HepG2 (cell line): ENCODE data around the gene METTL5. TPM values are rescaled to one million over a fixed set of nuclear protein-coding genes. Genes with fewer than 3 reads are reported as not detected.

Experiments
- GTF3A ChIP-seq: sonication (generic); formaldehyde crosslinking; conservative IDR thresholded peaks from 2 replicates; pipeline ENCODE4 v1.4.0; 2020; ENCODE audit warnings: mild to moderate bottlenecking, missing genetic modification reagents
- HOXA3 ChIP-seq: sonication (generic); formaldehyde crosslinking; IDR thresholded peaks from 2 replicates; pipeline ENCODE4 v1.5.0; 2020; ENCODE audit warnings: missing genetic modification reagents
- JUND ChIP-seq: sonication (generic); formaldehyde crosslinking; IDR thresholded peaks from 2 replicates; pipeline ENCODE4 v1.8.0; 2022; ENCODE audit warnings: mild to moderate bottlenecking, missing genetic modification reagents
- KDM6A ChIP-seq: IDR thresholded peaks from 2 replicates; pipeline ENCODE4 v1.6.1; 2016; ENCODE audit warnings: low read depth
- MEF2D ChIP-seq: sonication (generic); formaldehyde crosslinking; IDR thresholded peaks from 2 replicates; pipeline ENCODE4 v1.5.1; 2020; ENCODE audit warnings: mild to moderate bottlenecking, missing genetic modification reagents
- NKX3-1 ChIP-seq: sonication (generic); formaldehyde crosslinking; IDR thresholded peaks from 2 replicates; pipeline ENCODE4 v1.5.0; 2020; ENCODE audit warnings: missing genetic modification reagents
- NR3C1 ChIP-seq: sonication (generic); formaldehyde crosslinking; IDR thresholded peaks from 2 replicates; pipeline ENCODE4 v1.4.0; 2020; ENCODE audit warnings: missing genetic modification reagents
- PAF1 ChIP-seq: IDR thresholded peaks from 2 replicates; pipeline ENCODE4 v1.6.1; 2016; ENCODE audit warnings: missing genetic modification reagents, missing compliant biosample characterization
- RFXAP ChIP-seq: sonication (generic); formaldehyde crosslinking; IDR thresholded peaks from 2 replicates; pipeline ENCODE4 v1.4.0; 2020; ENCODE audit warnings: missing genetic modification reagents, borderline replicate concordance
- RORA ChIP-seq: sonication (generic); formaldehyde crosslinking; IDR thresholded peaks from 2 replicates; pipeline ENCODE4 v1.5.0; 2020; ENCODE audit warnings: mild to moderate bottlenecking, missing genetic modification reagents, moderate library complexity
- ZFP36 ChIP-seq: fragments of 150-350 bp; IDR thresholded peaks from 2 replicates; pipeline ENCODE4 v1.6.1; 2018; ENCODE audit warnings: borderline replicate concordance, low read length, low read depth; ENCODE audit not compliant: partially characterized antibody
- ZNF329 ChIP-seq: sonication (generic); formaldehyde crosslinking; IDR thresholded peaks from 2 replicates; pipeline ENCODE4 v1.9.0; 2021; ENCODE audit warnings: low read depth, mild to moderate bottlenecking, missing genetic modification reagents
- ZNF530 ChIP-seq: sonication (generic); formaldehyde crosslinking; IDR thresholded peaks from 2 replicates; pipeline ENCODE4 v1.5.0; 2020; ENCODE audit warnings: low read depth, mild to moderate bottlenecking, missing genetic modification reagents
- ZNF607 ChIP-seq: sonication (generic); formaldehyde crosslinking; IDR thresholded peaks from 2 replicates; pipeline ENCODE4 v1.5.1; 2020; ENCODE audit warnings: missing genetic modification reagents, mild to moderate bottlenecking, borderline replicate concordance
- polyA plus RNA-seq, 8 experiments: library from polyadenylated mRNA; depleted of rRNA in 3 of 8; stranded (reverse) in 7 of 8; unstranded in 1 of 8; fragments of >200 nt; fragmentation: Illumina TruSeq in 4 of 8; extraction: Trizol in 4 of 8; gene quantifications; 2 replicates each; pipeline versions ENCODE4 v1.2.1 to v1.2.3, GENCODE V29; 2011 to 2016; ENCODE audit warnings: low read depth in 4 of 8, missing spikeins in 1 of 8, mixed read lengths in 1 of 8; ENCODE audit not compliant: insufficient read depth in 1 of 8
- total RNA-seq, 5 experiments: library from RNA; depleted of rRNA; stranded (reverse); fragments of >200 nt; fragmentation: Illumina TruSeq; extraction: Trizol; gene quantifications; 2 replicates each; pipeline ENCODE4 v1.2.3, GENCODE V29; 2016; ENCODE audit warnings: low read depth in 1 of 5
- TF ChIP-seq, protein P1 (sequence below): sonication (generic); formaldehyde crosslinking; IDR thresholded peaks from 2 replicates; pipeline ENCODE4 v1.4.0; 2020; ENCODE audit warnings: mild to moderate bottlenecking, missing genetic modification reagents
- TF ChIP-seq, protein P2 (sequence below): sonication (generic); formaldehyde crosslinking; IDR thresholded peaks from 2 replicates; pipeline ENCODE4 v1.4.0; 2020; ENCODE audit warnings: missing genetic modification reagents, mild to moderate bottlenecking, borderline replicate concordance
- TF ChIP-seq, protein P3 (sequence below): IDR thresholded peaks from 2 replicates; pipeline ENCODE4 v1.6.1; 2016; ENCODE audit warnings: low read depth, control low read depth
- TF ChIP-seq, protein P4 (sequence below): sonication (generic); formaldehyde crosslinking; IDR thresholded peaks from 2 replicates; pipeline ENCODE4 v1.9.0; 2021; ENCODE audit warnings: missing genetic modification reagents, mild to moderate bottlenecking, borderline replicate concordance
- TF ChIP-seq, protein P5 (sequence below): sonication (generic); formaldehyde crosslinking; IDR thresholded peaks from 2 replicates; pipeline ENCODE4 v1.4.0; 2020; ENCODE audit warnings: missing genetic modification reagents

Gene METTL5
- total and polyA plus RNA-seq, 2 of the 13 experiments (the other 11 are each of a cell fraction or from before 2014, with no cell fraction given), result 50.7 to 95.1 TPM

DNA sequence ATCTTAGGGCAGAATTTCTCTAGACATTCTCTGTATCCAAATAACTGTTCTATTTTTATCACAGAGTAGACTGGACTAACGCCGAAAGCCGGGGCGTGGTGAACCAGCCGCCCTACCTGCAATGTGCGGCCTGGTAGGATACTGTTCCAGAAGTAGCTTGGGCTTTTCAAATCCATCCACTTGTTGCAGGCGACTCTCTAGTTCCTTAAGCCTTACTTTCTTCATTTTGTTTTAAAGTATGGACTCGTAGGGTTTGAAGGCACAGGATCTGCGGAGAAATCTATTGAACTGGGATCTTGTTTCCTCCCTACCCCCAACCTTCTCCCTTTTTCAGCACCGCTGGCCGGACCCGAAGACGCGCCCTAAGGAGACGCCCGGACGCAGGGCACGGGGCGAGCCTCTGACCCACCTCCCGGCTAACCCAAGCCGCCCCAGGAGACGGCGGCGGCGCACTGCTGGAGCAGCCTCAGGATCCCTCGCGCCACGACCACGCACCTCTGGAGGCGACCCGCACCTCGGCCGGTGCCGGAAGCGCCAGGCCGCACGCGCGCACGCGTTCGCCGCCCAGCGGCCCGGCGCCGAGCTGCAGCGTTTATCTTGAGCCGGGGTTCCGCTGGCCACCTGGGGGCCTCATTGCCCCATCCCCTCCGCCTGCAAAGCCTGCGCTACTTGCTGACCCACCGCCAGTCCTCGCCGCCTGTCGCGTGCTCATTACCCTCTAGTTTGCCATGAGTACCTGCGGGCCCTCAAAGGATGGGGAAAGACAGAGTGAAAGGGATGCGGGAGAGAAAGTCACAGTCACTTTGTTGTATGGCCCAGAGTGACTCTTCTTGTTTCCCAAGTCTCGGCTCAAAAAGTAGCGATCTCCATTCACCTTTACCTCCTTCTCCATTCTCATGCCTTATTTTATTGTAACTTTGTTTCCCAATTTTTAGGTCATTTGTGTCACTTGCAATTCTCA lies at the start of gene METTL5 (continued):
- TF ChIP-seq, protein P1, sequence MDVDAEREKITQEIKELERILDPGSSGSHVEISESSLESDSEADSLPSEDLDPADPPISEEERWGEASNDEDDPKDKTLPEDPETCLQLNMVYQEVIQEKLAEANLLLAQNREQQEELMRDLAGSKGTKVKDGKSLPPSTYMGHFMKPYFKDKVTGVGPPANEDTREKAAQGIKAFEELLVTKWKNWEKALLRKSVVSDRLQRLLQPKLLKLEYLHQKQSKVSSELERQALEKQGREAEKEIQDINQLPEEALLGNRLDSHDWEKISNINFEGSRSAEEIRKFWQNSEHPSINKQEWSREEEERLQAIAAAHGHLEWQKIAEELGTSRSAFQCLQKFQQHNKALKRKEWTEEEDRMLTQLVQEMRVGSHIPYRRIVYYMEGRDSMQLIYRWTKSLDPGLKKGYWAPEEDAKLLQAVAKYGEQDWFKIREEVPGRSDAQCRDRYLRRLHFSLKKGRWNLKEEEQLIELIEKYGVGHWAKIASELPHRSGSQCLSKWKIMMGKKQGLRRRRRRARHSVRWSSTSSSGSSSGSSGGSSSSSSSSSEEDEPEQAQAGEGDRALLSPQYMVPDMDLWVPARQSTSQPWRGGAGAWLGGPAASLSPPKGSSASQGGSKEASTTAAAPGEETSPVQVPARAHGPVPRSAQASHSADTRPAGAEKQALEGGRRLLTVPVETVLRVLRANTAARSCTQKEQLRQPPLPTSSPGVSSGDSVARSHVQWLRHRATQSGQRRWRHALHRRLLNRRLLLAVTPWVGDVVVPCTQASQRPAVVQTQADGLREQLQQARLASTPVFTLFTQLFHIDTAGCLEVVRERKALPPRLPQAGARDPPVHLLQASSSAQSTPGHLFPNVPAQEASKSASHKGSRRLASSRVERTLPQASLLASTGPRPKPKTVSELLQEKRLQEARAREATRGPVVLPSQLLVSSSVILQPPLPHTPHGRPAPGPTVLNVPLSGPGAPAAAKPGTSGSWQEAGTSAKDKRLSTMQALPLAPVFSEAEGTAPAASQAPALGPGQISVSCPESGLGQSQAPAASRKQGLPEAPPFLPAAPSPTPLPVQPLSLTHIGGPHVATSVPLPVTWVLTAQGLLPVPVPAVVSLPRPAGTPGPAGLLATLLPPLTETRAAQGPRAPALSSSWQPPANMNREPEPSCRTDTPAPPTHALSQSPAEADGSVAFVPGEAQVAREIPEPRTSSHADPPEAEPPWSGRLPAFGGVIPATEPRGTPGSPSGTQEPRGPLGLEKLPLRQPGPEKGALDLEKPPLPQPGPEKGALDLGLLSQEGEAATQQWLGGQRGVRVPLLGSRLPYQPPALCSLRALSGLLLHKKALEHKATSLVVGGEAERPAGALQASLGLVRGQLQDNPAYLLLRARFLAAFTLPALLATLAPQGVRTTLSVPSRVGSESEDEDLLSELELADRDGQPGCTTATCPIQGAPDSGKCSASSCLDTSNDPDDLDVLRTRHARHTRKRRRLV (CRISPR knock-in tag), result no peak
- TF ChIP-seq, protein P2, sequence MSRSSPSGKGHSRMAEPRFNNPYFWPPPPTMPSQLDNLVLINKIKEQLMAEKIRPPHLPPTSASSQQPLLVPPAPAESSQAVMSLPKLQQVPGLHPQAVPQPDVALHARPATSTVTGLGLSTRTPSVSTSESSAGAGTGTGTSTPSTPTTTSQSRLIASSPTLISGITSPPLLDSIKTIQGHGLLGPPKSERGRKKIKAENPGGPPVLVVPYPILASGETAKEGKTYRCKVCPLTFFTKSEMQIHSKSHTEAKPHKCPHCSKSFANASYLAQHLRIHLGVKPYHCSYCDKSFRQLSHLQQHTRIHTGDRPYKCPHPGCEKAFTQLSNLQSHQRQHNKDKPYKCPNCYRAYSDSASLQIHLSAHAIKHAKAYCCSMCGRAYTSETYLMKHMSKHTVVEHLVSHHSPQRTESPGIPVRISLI (CRISPR knock-in tag), result peak; percentile 82; the same call in 1 of the 2 replicates
- TF ChIP-seq ZNF607 (peak; percentile 99), KDM6A (CRISPR knock-in tag) (no peak), ZNF329 (peak; percentile 69; the same call in 1 of the 2 replicates), MEF2D (CRISPR knock-in tag) (peak; percentile 52; the same call in 1 of the 2 replicates), RFXAP (CRISPR knock-in tag) (peak; percentile 93), JUND (CRISPR knock-in tag) (0 out of 2 replicates have a peak, but pooled peaks have one; percentile 29), ZFP36 (no peak), GTF3A (CRISPR knock-in tag) (no peak; the same call in 1 of the 2 replicates), RORA (CRISPR knock-in tag) (0 out of 2 replicates have a peak, but pooled peaks have one; percentile 6), NR3C1 (CRISPR knock-in tag) (no peak), ZNF530 (no peak), NKX3-1 (CRISPR knock-in tag) (peak; percentile 66; the same call in 1 of the 2 replicates), PAF1 (CRISPR knock-in tag) (no peak), HOXA3 (CRISPR knock-in tag) (peak; percentile 95)
- TF ChIP-seq, protein P3, sequence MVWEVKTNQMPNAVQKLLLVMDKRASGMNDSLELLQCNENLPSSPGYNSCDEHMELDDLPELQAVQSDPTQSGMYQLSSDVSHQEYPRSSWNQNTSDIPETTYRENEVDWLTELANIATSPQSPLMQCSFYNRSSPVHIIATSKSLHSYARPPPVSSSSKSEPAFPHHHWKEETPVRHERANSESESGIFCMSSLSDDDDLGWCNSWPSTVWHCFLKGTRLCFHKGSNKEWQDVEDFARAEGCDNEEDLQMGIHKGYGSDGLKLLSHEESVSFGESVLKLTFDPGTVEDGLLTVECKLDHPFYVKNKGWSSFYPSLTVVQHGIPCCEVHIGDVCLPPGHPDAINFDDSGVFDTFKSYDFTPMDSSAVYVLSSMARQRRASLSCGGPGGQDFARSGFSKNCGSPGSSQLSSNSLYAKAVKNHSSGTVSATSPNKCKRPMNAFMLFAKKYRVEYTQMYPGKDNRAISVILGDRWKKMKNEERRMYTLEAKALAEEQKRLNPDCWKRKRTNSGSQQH (CRISPR knock-in tag), result peak; percentile 70
- TF ChIP-seq, protein P4, sequence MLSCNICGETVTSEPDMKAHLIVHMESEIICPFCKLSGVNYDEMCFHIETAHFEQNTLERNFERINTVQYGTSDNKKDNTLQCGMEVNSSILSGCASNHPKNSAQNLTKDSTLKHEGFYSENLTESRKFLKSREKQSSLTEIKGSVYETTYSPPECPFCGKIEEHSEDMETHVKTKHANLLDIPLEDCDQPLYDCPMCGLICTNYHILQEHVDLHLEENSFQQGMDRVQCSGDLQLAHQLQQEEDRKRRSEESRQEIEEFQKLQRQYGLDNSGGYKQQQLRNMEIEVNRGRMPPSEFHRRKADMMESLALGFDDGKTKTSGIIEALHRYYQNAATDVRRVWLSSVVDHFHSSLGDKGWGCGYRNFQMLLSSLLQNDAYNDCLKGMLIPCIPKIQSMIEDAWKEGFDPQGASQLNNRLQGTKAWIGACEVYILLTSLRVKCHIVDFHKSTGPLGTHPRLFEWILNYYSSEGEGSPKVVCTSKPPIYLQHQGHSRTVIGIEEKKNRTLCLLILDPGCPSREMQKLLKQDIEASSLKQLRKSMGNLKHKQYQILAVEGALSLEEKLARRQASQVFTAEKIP (CRISPR knock-in tag), result no peak
- TF ChIP-seq, protein P5, sequence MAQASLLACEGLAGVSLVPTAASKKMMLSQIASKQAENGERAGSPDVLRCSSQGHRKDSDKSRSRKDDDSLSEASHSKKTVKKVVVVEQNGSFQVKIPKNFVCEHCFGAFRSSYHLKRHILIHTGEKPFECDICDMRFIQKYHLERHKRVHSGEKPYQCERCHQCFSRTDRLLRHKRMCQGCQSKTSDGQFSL (CRISPR knock-in tag), result peak; percentile 54; the same call in 1 of the 2 replicates
